Fibroblast of lung (primary cell): ENCODE results near the gene ELL3. TPM values are rescaled to one million over a fixed set of nuclear protein-coding genes. Genes with fewer than 3 reads are reported as not detected.
"Not testable (repeated sequence)": the region's sequence is repeated elsewhere in the genome, so short reads cannot be mapped to it uniquely, and the experiment has no call there.

ENCODE experiments used
- DNase-seq, 2 donors: peaks; one replicate each; pipeline versions ENCODE4 v3.0.0 to v3.0.0-alpha.2; 2010; ENCODE audit warnings: low read depth in 2 of 2
- H2AFZ ChIP-seq: 2 replicates; pipeline ENCODE4 v1.5.1; 2012; ENCODE audit warnings: low read length, control low read depth, inconsistent platforms
- H3K27ac ChIP-seq: 2 replicates; pipeline ENCODE4 v1.5.1; 2011; ENCODE audit warnings: low read length, control low read depth; ENCODE audit not compliant: insufficient read depth
- H3K27me3 ChIP-seq: 2 replicates; pipeline ENCODE4 v1.5.1; 2011; ENCODE audit warnings: mild to moderate bottlenecking, low read length; ENCODE audit not compliant: control insufficient read depth, insufficient read depth
- H3K36me3 ChIP-seq: 2 replicates; pipeline ENCODE4 v1.5.1; 2011; ENCODE audit warnings: low read length; ENCODE audit not compliant: control insufficient read depth, insufficient read depth
- H3K4me1 ChIP-seq: 2 replicates; pipeline ENCODE4 v1.5.1; 2011; ENCODE audit warnings: low read length; ENCODE audit not compliant: control insufficient read depth, insufficient read depth; ENCODE audit errors: extremely low read depth
- H3K4me2 ChIP-seq: 2 replicates; pipeline ENCODE4 v1.5.1; 2011; ENCODE audit warnings: low read length, control low read depth; ENCODE audit not compliant: insufficient read depth; ENCODE audit errors: extremely low read depth
- H3K4me3 ChIP-seq, 4 experiments: fragments of 200-600 bp in 1 of 4; sonication (generic) in 1 of 4; replicated peaks in 1 of 4; 2 replicates each; pipeline ENCODE4 v1.5.1; 2011 to 2016; ENCODE audit warnings: low read length in 4 of 4, low read depth in 3 of 4, mild to moderate bottlenecking in 3 of 4, control low read depth in 2 of 4, inconsistent platforms in 1 of 4, mixed read lengths in 1 of 4; ENCODE audit not compliant: insufficient read depth in 1 of 4; ENCODE audit errors: control extremely low read depth in 1 of 4
- H3K79me2 ChIP-seq: 2 replicates; pipeline ENCODE4 v1.5.1; 2012; ENCODE audit warnings: mild to moderate bottlenecking, low read length, inconsistent platforms; ENCODE audit not compliant: control insufficient read depth, insufficient read depth
- H3K9ac ChIP-seq: 2 replicates; pipeline ENCODE4 v1.5.1; 2011; ENCODE audit warnings: mild to moderate bottlenecking, low read length, control low read depth; ENCODE audit not compliant: insufficient read depth
- H3K9me3 ChIP-seq: 2 replicates; pipeline ENCODE4 v1.5.1; 2012; ENCODE audit warnings: low read depth, low read length; ENCODE audit not compliant: control insufficient read depth, insufficient read depth
- H4K20me1 ChIP-seq: 2 replicates; pipeline ENCODE4 v1.5.1; 2011; ENCODE audit warnings: low read length; ENCODE audit not compliant: control insufficient read depth, insufficient read depth; ENCODE audit errors: extremely low read depth
- EZH2 ChIP-seq: IDR thresholded peaks from 2 replicates; pipeline ENCODE4 v1.5.1; 2012; ENCODE audit warnings: low read length, control low read depth, mild to moderate bottlenecking; ENCODE audit errors: missing control alignments
- polyA plus RNA-seq, 2 donors: library from polyadenylated mRNA; depleted of rRNA in 1 of 2; stranded (reverse) in 1 of 2; unstranded in 1 of 2; fragments of >200 nt; gene quantifications; 2 replicates each; pipeline ENCODE4 v1.2.1, GENCODE V29; 2011 to 2012; ENCODE audit warnings: missing spikeins in 1 of 2
- total RNA-seq: library from RNA; depleted of rRNA; stranded (reverse); fragments of >200 nt; gene quantifications from 2 replicates; pipeline ENCODE4 v1.2.1, GENCODE V29; 2014
- TF ChIP-seq, protein P1 (sequence below), 2 donors: IDR thresholded peaks in 1 of 2; conservative IDR thresholded peaks in 1 of 2; 1 replicate in 1 of 2; 2 replicates in 1 of 2; pipeline ENCODE4 v1.5.1; 2011 to 2012; ENCODE audit warnings: low read length in 2 of 2, control low read depth in 1 of 2, inconsistent platforms in 1 of 2, low read depth in 1 of 2, mild to moderate bottlenecking in 1 of 2

The ELL3 gene
- total and polyA plus RNA-seq, 2 donors (not counting 1 experiment from before 2014, with no cell fraction given), result 1.5 to 10.1 TPM

GRCh38 chr15:43808960-43809678 is 32.4 kb upstream of the ELL3 start:
- H3K27ac ChIP-seq, result no peak overlapping the region
- no peaks in the 10 kb centered on the region for H3K4me1 ChIP-seq
- no peaks in the 10 kb centered on the region for H3K27me3 ChIP-seq
- H3K4me3 ChIP-seq, result no peak overlapping the region
- H4K20me1 ChIP-seq, result no peaks in the 10 kb centered on the region
- TF ChIP-seq, protein P1, sequence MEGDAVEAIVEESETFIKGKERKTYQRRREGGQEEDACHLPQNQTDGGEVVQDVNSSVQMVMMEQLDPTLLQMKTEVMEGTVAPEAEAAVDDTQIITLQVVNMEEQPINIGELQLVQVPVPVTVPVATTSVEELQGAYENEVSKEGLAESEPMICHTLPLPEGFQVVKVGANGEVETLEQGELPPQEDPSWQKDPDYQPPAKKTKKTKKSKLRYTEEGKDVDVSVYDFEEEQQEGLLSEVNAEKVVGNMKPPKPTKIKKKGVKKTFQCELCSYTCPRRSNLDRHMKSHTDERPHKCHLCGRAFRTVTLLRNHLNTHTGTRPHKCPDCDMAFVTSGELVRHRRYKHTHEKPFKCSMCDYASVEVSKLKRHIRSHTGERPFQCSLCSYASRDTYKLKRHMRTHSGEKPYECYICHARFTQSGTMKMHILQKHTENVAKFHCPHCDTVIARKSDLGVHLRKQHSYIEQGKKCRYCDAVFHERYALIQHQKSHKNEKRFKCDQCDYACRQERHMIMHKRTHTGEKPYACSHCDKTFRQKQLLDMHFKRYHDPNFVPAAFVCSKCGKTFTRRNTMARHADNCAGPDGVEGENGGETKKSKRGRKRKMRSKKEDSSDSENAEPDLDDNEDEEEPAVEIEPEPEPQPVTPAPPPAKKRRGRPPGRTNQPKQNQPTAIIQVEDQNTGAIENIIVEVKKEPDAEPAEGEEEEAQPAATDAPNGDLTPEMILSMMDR (conservative IDR thresholded peaks at IDR 0.05 in 1 of 2, IDR thresholded peaks at IDR 0.05 in 1 of 2; ENCODE audit: low read depth in 1 of 2, low read length in 2 of 2), result no peak
- no peak for TF ChIP-seq EZH2
- no peak overlapping the region for H2AFZ ChIP-seq
- H3K9me3 ChIP-seq, result no peaks in the 10 kb centered on the region
- H3K36me3 ChIP-seq, result peaks cover 16% of the 10 kb centered on the region
- no peak for DNase-seq
- no peak overlapping the region for H3K4me2 ChIP-seq
- no peak overlapping the region for H3K9ac ChIP-seq
- no peaks in the 10 kb centered on the region for H3K79me2 ChIP-seq

- Histone ChIP-seq H3K27ac (no peak overlapping the region), H3K4me1 (no peaks in the 10 kb centered on the region), H3K9me3 (no peaks in the 10 kb centered on the region), H3K9ac (no peak overlapping the region), H3K4me3 (no peak overlapping the region), H2AFZ (no peak overlapping the region), H3K79me2 (no peaks in the 10 kb centered on the region), H3K4me2 (no peak overlapping the region), H3K36me3 (peaks cover 16% of the 10 kb centered on the region), H3K27me3 (no peaks in the 10 kb centered on the region), H4K20me1 (no peaks in the 10 kb centered on the region)
- TF ChIP-seq, protein P1 (conservative IDR thresholded peaks at IDR 0.05 in 1 of 2, IDR thresholded peaks at IDR 0.05 in 1 of 2; ENCODE audit: low read depth in 1 of 2, low read length in 2 of 2), result no peak
- no peak for TF ChIP-seq EZH2
- no peak for DNase-seq
Measured at GRCh38 chr15:43808435-43808950, 31.7 kb upstream of the ELL3 start.

- not testable (repeated sequence) for H3K4me3 ChIP-seq, H3K9me3 ChIP-seq, H4K20me1 ChIP-seq, H3K4me1 ChIP-seq, H3K4me2 ChIP-seq, DNase-seq, H2AFZ ChIP-seq, H3K9ac ChIP-seq, H3K27ac ChIP-seq, H3K27me3 ChIP-seq
- Histone ChIP-seq H3K79me2 (peaks cover 12% of the 10 kb centered on the region), H3K36me3 (peaks cover 16% of the 10 kb centered on the region)
Measured at GRCh38 chr15:43802676-43803075, 25.9 kb upstream of the ELL3 start.
